Stimulated activated CD8-positive, alpha-beta memory T cell treated with anti-CD3 and anti-CD28 coated beads, Interleukin-4, amount 100 ng/mL, for 1 hour (primary cell): ENCODE data around the gene C11orf42.
"Not testable (repeated sequence)": the region's sequence is repeated elsewhere in the genome, so short reads cannot be mapped to it uniquely, and the experiment has no call there.

Source experiments
- DNase-seq, 2 donors: peaks; one replicate each; pipeline ENCODE4 v3.0.0-alpha.2; 2020; ENCODE audit warnings: low read depth in 2 of 2, low spot score in 1 of 2

The C11orf42 gene

DNA sequence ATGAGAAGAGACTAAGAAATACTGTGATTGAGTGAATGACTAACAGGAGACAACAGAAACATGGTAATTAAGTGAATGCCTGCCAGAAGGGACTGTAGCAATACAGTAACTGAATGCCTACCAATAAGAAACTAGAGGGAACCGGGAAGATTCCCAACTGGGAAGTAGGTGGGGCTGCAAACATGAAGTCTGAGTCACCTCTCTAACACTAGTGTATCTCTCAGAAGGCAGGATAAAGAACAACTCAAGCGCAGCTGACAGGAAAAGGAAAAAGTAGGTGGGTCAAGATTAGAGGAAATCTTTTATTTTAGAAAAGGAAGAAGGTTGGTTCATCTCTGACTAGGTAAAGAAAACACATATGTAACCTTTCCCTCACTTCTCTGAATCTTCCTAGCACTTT lies 14.0 kb downstream of the C11orf42 start:
- DNase-seq = no peak

GRCh38 chr11:6223854-6224253 lies 18.5 kb downstream of the C11orf42 start:
- DNase-seq = no peak

DNA sequence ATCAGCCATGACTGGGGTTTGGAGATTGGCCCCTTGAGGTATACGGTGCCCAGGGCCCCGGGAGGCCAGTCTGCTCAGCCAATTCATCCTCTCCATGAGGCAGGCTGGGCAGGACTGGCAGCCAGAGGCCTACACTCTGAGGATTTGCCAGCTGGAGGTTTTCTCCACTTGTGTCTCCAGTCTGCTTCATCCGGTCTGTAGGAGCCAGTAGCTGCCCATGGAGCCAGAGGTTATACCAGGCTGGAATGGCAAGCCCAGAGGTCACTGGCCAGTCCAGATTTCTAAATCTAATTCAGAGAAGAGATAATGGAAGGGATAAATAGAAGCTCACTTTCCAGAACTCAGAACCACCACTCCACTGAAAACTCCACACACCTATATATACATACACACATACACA lies 19.1 kb downstream of the C11orf42 start:
- no peak for DNase-seq

DNA sequence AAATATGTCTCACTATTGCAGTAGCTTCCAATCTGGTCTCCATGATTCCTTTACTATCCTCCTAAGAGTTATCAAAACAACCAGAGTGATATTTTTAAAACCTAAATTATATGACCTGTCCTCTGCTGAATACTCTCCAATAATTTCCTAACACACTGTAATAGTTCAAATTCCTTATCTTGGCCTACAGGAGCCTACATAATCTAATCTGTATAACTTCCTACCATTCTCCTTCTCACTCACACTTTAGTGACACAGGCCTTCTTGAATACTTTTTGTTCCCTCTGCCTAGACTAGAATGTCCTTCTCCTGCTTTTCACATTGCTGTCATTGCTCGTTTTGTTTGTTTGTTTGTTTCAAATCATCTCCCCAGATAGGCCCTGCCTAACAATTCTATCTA lies 19.7 kb downstream of the C11orf42 start:
- DNase-seq = no peak

DNA sequence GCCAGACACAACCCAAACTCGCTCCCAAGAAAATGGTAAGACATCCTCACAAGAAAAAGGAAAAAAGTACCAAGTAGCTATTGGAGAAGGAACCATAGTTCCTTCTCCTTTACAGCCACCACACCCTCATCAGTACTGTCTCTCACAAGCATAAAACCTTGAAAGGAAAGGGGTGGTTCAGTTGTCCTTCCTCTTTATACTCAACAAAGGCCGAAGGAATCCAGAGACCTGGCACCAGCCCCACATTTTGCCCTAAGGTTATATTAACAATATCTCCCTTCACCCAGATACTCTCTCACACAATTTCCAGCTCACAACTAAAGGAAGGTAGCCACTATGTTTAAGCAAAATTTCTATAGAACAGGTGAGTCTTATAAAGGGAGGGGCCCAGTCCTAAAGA lies 20.5 kb downstream of the C11orf42 start:
- no peak for DNase-seq

DNA sequence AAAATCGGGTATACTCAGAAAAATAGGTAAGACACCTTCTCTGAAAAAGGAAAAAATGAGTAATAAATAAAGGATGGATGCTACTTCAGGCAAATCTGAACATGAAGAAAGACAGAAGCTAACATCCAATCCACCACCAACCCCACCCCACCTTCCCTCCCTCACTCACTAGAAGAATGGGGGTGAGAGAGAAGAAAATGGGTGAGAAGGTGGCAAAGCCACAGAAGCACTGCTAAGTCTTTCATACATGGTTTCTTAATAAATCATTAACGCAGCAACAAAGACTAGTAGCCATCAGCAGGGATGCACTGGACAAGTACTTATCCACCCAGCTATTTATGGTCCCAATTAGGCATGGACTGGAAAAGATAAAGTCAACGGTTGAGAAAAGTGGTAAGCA lies 23.2 kb downstream of the C11orf42 start:
- DNase-seq = no peak

DNA sequence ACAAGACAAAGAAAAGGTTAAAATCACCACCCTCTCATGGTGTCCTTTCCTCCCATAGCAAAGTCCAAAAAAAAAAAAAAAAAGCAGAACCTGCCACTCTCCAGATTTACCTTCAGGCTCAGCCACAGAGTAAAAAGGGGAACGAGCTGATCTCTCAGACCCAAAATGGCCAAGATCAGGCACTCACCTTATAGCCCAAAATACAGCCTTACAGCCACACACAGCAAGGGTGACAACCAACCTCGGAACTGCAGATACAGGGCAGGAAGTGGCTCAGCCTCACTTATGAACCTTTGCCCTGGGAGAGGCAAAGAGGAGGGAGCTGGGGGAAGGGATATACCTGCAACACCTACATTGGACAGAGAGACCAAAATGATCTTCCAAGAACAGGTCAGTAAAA lies 24.6 kb downstream of the C11orf42 start:
- DNase-seq = no peak

- no peak for DNase-seq
Measured at GRCh38 chr11:6232899-6233298, 27.5 kb downstream of the C11orf42 start.

GRCh38 chr11:6233984-6234386 lies 28.6 kb downstream of the C11orf42 start:
- DNase-seq = no peak

DNA sequence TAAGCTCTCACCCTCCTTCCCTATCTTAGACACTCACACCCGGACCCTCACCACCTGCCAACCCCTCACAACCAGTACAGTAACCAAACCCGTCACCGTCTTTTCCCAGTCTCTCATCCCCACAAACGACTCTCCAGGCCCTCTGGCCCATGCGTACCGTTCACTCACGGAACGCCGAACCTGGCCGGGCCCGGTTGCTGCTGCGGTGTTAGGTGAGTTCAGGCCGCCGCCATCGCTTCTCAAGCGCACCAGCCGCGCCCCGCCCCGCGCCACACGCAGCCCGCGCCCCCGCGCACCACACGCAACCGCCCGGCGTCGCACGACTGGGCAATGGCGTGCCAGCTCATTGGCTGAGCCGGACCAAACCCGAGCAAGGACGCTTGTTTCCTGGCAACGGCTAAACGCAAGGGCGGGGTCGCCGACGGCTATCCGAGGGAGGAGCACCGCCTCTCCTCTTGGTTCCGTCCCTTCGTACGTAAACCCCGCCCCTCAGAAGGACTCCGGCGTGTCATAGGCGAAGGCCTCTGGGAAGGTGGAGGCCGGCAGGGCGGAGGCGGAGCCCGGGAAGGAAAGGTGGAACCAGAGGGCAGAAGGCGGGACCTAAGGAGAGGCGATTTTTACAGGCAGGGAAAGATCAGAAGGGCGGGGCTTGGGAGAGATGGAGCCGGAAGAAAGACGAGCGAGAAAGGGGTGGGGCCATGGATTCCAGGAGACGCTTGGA lies 29.2 kb downstream of the C11orf42 start, which contains the start of gene FHIP1B:
FHIP1B (minus strand) TSS at position 250 of the 721 bp plus-strand sequence. CDS start 10,120 bp downstream, outside the sequence.
- peak; percentile 95 to 99 for DNase-seq

DNA sequence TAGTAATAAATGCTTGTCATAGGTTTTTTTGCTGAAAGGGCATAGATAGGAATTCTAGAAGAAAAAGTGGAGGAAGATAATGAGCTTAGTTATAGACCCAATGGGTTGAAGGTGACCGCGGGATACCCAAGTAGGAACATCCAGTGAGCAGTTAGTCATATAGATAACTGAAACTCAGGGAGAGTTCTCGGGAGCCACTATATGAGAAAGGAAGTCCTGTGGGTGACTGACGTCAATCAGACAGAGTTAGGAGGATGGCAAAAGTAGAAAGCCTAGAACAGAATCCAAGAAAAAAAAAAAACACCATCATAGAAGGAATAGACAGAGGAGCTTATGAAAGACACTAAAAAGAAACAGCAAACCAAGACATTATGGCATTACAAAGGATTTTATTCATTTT lies 31.9 kb downstream of the C11orf42 start:
- DNase-seq = no peak

- DNase-seq = no peak
Measured at GRCh38 chr11:6237761-6238302, 32.5 kb downstream of the C11orf42 start.

- no peak for DNase-seq
Measured at GRCh38 chr11:6238902-6239301, 33.5 kb downstream of the C11orf42 start, which contains the start of gene CNGA4. TSS of gene CNGA4 (plus strand) at chr11:6239089. CDS start at chr11:6239207, 118 bp downstream.

- no peak for DNase-seq
Measured at GRCh38 chr11:6240139-6240538, 34.8 kb downstream of the C11orf42 start.

- DNase-seq = no peak
Measured at GRCh38 chr11:6240781-6241180, 35.4 kb downstream of the C11orf42 start.

GRCh38 chr11:6241316-6241715 lies 36.0 kb downstream of the C11orf42 start:
- no peak for DNase-seq

- DNase-seq = no peak
Measured at GRCh38 chr11:6245536-6245935, 40.2 kb downstream of the C11orf42 start.

GRCh38 chr11:6248248-6248647 lies 42.9 kb downstream of the C11orf42 start:
- DNase-seq = no peak

- DNase-seq = not testable (repeated sequence)
Measured at GRCh38 chr11:6248897-6249296, 43.5 kb downstream of the C11orf42 start.

GRCh38 chr11:6249770-6250555 lies 44.6 kb downstream of the C11orf42 start:
- DNase-seq = no peak

DNA sequence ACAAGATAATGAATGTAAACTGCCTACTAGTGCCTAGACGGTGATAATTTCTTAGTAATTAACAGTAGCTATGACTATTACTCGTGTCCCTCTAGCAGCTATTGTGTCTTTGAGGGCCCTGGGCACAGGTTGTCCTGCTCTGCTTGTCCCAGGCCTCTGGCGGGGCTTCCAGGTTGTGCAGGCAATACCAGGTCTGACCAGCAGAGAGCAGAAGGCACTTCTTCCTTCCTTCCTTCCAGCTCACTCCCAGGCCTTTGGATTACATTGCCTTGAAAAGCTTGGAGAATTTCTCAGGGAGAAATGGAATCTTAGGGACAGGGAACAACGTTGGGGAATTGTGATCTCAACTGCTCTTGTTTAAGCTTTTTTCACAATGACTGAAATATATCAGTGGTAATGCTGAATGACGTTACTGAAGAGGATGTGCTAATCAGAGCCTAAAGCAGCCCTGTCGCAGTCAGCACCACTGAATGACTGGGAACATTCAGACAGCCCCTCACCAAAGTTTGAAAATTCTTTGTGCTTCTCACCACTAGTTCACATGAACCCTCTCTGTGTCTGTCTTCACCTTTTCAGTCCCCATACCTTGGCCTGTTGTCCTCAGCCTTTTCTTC lies 45.9 kb downstream of the C11orf42 start:
- no peak for DNase-seq
